Smooth muscle cell (in vitro differentiated cells): ENCODE measurements around the gene ZNF483. TPM values are rescaled to one million over a fixed set of nuclear protein-coding genes. Genes with fewer than 3 reads are reported as not detected.

Source experiments
- DNase-seq: peaks from one replicate; lab custom pipeline; 2025; ENCODE audit not compliant: unreplicated experiment; lab: John Stamatoyannopoulos, UW
- H2AFZ ChIP-seq: fragments of 200-600 bp; sonication (generic); 2 replicates; pipeline ENCODE4 v1.6.0; 2016; ENCODE audit warnings: antibody characterized with exemption, low read depth, mild to moderate bottlenecking
- H3F3A ChIP-seq: fragments of 200-600 bp; sonication (generic); 2 replicates; pipeline ENCODE4 v1.6.0; 2017; ENCODE audit warnings: antibody characterized with exemption, low read depth
- H3K27ac ChIP-seq: fragments of 200-600 bp; sonication (generic); 2 replicates; pipeline ENCODE4 v1.5.1; 2016; ENCODE audit warnings: low read depth, mild to moderate bottlenecking
- H3K27me3 ChIP-seq: fragments of 200-600 bp; sonication (generic); 2 replicates; pipeline ENCODE4 v1.6.1; 2016; ENCODE audit warnings: low read depth, mild to moderate bottlenecking
- H3K36me3 ChIP-seq: fragments of 200-600 bp; sonication (generic); 2 replicates; pipeline ENCODE4 v1.5.1; 2016; ENCODE audit warnings: low read depth
- H3K4me1 ChIP-seq: fragments of 200-600 bp; sonication (generic); 2 replicates; pipeline ENCODE4 v1.5.1; 2016; ENCODE audit warnings: low read depth
- H3K4me2 ChIP-seq: fragments of 200-600 bp; sonication (generic); 2 replicates; pipeline ENCODE4 v1.6.0; 2016; ENCODE audit warnings: mild to moderate bottlenecking
- H3K4me3 ChIP-seq: fragments of 200-600 bp; sonication (generic); 2 replicates; pipeline ENCODE4 v1.5.1; 2016; ENCODE audit warnings: mild to moderate bottlenecking
- H3K79me2 ChIP-seq: fragments of 200-600 bp; sonication (generic); 2 replicates; pipeline ENCODE4 v1.6.0; 2016; ENCODE audit warnings: low read depth, mild to moderate bottlenecking
- H3K9ac ChIP-seq: fragments of 200-600 bp; sonication (generic); 2 replicates; pipeline ENCODE4 v1.6.0; 2016; ENCODE audit warnings: low read depth
- H3K9me3 ChIP-seq: fragments of 200-600 bp; sonication (generic); replicated peaks from 2 replicates; pipeline ENCODE4 v1.5.1; 2016; ENCODE audit warnings: low read depth
- H4K20me1 ChIP-seq: fragments of 200-600 bp; sonication (generic); 2 replicates; pipeline ENCODE4 v1.6.0; 2016; ENCODE audit warnings: low read depth
- WGBS: methylation state at CpG from one replicate; pipeline ENCODE4 v1.1.7; 2016; ENCODE audit warnings: low lambda C conversion rate; 5-methylcytosine and 5-hydroxymethylcytosine counted together
- polyA plus RNA-seq: library from polyadenylated mRNA; unstranded; fragments of >200 nt; fragmentation: Nextera tagmentation; extraction: Ambion mirVana; gene quantifications from 2 replicates; pipeline ENCODE4 v1.2.1, GENCODE V29; 2016
- total RNA-seq: library from RNA; depleted of rRNA; stranded (reverse); fragments of >200 nt; gene quantifications from 2 replicates; pipeline ENCODE4 v1.2.3, GENCODE V29; 2014
- TF ChIP-seq, protein P1 (sequence below): fragments of 200-600 bp; sonication (generic); IDR thresholded peaks from 2 replicates; pipeline ENCODE4 v1.5.1; 2017; ENCODE audit warnings: borderline replicate concordance, mild to moderate bottlenecking, antibody characterized with exemption; ENCODE audit not compliant: insufficient read depth, poor library complexity, severe bottlenecking

Gene ZNF483
- total and polyA plus RNA-seq, 2 experiments from 2014 or later = 0.53 to 0.67 TPM

DNA sequence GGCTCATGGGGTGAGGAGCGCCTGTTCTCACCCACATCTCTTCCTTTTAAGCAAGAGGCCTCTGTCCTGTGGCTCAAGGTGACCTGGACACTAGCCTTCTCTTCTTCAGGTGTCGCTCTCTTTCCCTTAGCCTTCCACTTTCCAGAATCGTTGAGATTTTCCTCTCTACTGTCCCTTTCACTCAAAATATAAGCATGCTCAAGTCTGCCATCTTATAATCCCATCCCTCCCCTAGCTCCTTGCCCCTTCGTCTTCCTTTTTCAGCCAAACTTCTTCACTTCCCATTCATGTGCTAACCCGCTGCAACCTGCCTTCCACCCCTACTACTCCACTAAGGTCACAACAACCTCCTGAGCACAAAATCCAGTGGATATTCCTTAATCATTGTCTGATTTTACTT lies 61.4 kb downstream of the ZNF483 start:
- H4K20me1 ChIP-seq = no peaks in the 10 kb centered on the region
- H3K27me3 ChIP-seq = no peaks in the 10 kb centered on the region
- TF ChIP-seq, protein P1, sequence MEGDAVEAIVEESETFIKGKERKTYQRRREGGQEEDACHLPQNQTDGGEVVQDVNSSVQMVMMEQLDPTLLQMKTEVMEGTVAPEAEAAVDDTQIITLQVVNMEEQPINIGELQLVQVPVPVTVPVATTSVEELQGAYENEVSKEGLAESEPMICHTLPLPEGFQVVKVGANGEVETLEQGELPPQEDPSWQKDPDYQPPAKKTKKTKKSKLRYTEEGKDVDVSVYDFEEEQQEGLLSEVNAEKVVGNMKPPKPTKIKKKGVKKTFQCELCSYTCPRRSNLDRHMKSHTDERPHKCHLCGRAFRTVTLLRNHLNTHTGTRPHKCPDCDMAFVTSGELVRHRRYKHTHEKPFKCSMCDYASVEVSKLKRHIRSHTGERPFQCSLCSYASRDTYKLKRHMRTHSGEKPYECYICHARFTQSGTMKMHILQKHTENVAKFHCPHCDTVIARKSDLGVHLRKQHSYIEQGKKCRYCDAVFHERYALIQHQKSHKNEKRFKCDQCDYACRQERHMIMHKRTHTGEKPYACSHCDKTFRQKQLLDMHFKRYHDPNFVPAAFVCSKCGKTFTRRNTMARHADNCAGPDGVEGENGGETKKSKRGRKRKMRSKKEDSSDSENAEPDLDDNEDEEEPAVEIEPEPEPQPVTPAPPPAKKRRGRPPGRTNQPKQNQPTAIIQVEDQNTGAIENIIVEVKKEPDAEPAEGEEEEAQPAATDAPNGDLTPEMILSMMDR = no peak
- no peaks in the 10 kb centered on the region for H3K4me1 ChIP-seq
- H3K9ac ChIP-seq = no peak overlapping the region
- H3K79me2 ChIP-seq = no peaks in the 10 kb centered on the region
- no peak overlapping the region for H3K4me3 ChIP-seq
- H3K9me3 ChIP-seq = no peaks in the 10 kb centered on the region
- H3K27ac ChIP-seq = no peak overlapping the region
- H3K4me2 ChIP-seq = no peak overlapping the region
- peaks cover 11% of the 10 kb centered on the region for H3K36me3 ChIP-seq
- H2AFZ ChIP-seq = no peak overlapping the region
- H3F3A ChIP-seq = no peaks in the 10 kb centered on the region
- 97% methylated on average over 5 of the region's 5 CpGs for WGBS
- DNase-seq = no peak

DNA sequence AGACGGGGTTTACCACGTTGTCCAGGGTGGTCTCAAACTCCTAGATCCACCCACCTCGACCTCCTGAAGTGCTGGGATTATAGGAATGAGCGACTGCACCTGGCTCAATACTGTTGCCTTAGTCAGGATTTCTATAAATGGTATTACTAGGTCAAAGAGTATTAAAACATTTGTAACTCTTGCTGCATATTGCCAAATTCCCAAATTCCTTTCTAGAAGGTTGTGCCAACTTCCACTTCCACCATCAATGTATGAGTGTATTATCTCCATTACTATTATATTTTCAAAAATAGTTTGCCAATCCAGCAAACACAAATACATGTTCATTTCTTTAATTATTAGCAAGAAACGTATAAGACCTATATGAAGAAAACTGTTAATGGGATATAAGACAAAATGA lies 63.9 kb downstream of the ZNF483 start:
- H3K27me3 ChIP-seq = no peaks in the 10 kb centered on the region
- no peaks in the 10 kb centered on the region for H3K79me2 ChIP-seq
- H3F3A ChIP-seq = no peaks in the 10 kb centered on the region
- H3K9me3 ChIP-seq = no peaks in the 10 kb centered on the region
- WGBS = 95% methylated on average over 5 of the region's 5 CpGs
- no peak overlapping the region for H3K4me3 ChIP-seq
- H3K36me3 ChIP-seq = no peaks in the 10 kb centered on the region
- no peaks in the 10 kb centered on the region for H3K4me1 ChIP-seq
- no peak overlapping the region for H3K4me2 ChIP-seq
- TF ChIP-seq, protein P1 = no peak
- no peak overlapping the region for H2AFZ ChIP-seq
- H3K27ac ChIP-seq = no peak overlapping the region
- H4K20me1 ChIP-seq = no peaks in the 10 kb centered on the region
- no peak overlapping the region for H3K9ac ChIP-seq
- no peak for DNase-seq

DNA sequence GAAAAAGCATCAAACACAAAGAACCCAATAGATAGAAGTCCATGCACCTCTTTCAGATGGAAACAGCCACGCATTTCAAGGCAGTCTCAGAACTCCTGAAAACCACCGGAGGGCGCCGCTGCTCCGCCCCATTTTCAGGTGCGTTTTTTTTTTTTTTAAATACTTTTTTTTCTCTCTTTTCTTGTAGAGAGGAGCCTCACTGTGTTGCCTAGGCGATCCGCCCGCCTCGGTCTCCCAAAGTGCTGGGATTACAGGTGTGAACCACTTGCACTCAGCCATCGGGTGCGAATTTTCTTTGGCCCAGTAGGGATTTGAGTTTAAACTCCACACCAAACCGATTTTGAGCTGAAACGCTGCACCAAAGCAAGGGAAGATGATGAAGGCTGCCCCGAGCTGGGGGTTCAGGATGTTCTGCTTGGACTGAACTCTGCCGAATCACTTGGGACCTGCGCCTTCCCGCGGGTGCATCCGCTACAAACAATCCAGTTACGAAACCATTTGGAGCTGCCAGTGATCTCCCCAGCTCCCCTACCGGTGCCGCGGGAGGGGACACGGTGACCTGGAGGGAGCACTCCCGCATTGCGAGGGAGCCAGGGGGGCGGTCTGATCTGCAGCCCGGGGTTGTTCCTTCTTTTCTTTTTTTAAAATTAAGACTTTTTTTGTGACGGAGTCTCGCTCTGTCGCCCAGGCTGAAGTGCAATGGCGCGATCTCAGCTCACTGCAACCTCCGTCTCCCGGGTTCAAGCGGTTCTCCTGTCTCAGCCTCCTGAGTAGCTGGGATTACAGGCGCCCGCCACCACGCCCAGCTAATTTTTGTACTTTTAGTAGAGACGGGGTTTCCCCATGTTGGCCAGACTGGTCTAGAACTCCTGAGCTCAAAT lies 73.1 kb downstream of the ZNF483 start:
- TF ChIP-seq, protein P1 = peak; percentile 52
- 3% methylated on average over 40 of the region's 41 CpGs for WGBS
- no peak for DNase-seq
- no peaks in the 10 kb centered on the region for H3K79me2 ChIP-seq
- H3K27ac ChIP-seq = peak overlapping the region; percentile 47
- H3K36me3 ChIP-seq = peaks cover 5% of the 10 kb centered on the region
- peak overlapping the region; percentile 94 for H3K4me2 ChIP-seq
- H3K9me3 ChIP-seq = no peaks in the 10 kb centered on the region
- peaks cover 12% of the 10 kb centered on the region for H3F3A ChIP-seq
- peak overlapping the region; percentile 87 for H2AFZ ChIP-seq
- peak overlapping the region; percentile 68 for H3K4me3 ChIP-seq
- H3K4me1 ChIP-seq = no peaks in the 10 kb centered on the region
- peaks cover 6% of the 10 kb centered on the region for H4K20me1 ChIP-seq
- H3K27me3 ChIP-seq = no peaks in the 10 kb centered on the region
- H3K9ac ChIP-seq = peak overlapping the region; percentile 21
